HG02678 (cell line): ENCODE data around the gene HDHD3.

Experiments used
- ATAC-seq: cut with Tn5 transposase; IDR thresholded peaks from one replicate; pipeline ENCODE4 v1.9.1; 2021; ENCODE audit warnings: mild to moderate bottlenecking, moderate library complexity; ENCODE audit not compliant: unreplicated experiment

Gene HDHD3

DNA sequence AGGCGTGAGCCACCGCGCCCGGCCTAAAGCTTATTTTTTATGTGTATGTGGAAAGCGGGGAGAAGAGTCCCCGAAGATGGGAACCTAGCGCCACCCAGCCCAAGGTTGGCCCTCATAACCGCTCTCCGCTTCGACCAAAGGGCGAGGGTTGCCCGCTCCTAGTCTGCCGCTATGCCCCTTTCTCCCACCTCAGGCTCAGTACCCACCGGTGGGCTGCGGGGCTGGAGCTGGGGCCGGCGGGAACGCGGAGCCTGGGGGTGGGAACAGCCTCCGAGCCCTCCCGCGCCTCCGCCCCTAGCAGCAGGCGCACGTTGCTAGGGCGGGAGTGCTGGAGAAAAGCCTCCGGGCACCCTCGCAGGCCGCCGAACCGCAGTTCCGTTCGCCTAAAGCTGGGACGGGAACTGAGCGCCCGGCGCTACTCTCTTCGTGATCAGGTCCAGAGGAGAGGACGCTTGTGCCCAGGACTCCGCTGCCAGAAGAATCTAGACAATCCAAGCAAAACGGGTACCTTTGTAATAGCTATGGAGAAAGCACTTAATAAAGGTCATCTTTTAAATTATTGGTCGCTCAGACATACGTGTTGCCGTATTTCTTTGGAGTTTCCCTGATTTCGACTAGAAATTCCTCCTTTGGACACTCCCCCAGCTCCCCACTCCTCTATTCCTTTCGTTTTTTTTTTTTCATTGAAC, 36.6 kb downstream of the HDHD3 start, which contains the start of gene WDR31:
WDR31 (minus strand) TSS at position 265 of the 689 bp plus-strand sequence. CDS start 8,253 bp downstream, outside the sequence.
- peak; percentile 98 for ATAC-seq

DNA sequence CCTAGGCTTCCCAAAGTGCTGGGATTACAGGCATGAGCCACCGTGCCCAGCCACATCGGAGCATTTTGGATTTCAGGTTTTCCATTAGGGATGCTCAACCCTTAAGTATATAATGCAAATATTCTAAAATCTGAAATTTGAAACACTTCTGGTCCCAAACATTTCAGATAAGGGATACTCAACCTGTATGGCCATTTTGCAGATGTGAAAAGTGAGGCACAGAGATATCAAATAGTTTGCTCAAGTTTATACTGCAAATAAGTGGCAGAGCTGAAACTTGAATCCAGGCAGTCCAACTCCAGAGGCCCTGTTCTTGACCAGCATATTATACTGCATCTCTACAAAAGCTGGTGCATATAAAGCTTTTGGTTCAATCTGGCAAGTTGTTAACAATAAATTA, 39.1 kb downstream of the HDHD3 start:
- ATAC-seq = no peak

DNA sequence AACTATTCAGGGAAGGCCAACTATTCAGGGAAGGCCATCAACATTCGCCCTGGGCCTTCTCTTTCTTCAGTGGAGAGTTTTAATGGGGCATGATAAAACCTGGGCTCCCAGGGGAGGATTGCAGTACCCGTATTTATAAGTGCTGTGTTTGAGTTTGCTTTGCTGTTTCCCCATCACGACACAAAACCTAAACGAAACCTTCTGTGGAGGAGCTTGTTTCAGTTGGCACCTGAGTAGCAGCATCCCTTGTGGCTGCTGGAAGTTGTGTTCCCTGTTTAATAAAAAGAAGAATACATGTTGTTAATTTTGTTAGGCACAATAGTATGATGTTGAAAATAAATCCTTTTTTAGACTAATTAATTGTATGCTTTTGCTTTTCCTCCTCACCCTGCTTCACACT, 45.0 kb downstream of the HDHD3 start:
- ATAC-seq = no peak

DNA sequence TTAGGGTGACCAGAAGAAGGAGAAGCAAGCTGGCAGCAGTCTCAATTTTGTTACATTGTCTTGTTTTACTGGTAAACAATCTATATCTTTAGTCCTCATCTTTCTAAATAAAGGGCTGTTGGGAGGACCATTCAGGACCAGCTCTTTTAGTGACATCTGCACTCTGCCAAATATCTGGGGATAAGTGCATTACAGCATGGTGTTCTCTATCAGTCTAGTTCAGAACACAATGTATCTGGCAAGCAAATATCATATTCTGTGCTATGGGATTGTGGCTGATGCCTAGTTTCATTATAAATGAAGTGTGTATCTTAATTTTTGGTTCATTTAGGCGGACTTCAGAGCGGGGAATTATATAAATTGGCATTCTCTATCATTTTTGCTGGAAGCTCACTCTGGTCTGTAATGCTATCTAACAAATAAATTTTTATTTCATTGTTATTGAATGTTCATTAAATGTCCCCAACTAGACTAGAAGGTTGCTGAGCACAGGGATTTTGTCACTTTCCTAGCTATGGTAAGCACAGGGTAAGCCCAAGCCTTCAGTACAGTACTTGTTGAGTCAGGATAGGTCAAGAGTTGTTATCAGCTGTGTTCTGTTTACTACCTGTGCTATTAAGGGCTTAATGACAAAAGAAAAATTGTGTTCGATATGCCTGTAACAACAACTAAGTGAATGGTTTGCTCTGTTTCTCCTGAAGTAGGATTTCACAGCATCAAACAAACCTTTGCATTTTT, 48.6 kb downstream of the HDHD3 start:
- no peak for ATAC-seq

DNA sequence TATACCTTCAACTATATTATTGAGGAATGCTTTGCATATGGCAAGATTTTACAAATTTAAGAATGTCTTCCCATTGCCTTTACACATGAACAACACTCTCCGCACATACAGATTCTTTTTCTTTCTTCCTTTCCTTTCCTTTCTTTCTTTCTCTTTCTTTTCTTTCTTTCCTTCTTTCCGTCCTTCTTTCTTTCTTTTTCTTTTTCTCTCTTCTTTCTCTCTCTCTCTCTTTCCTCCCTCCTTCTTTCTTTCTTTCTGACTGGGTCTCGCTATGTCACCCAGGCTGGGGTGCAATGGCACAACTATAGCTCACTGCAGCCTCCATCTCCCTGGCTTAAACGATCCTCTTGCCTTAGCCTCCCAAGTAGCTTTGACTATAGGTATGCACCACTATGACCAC, 50.6 kb downstream of the HDHD3 start:
- ATAC-seq = no peak
